ENCODE measurements around the gene WDR64. TPM values are rescaled to one million over a fixed set of nuclear protein-coding genes. Genes with fewer than 3 reads are reported as not detected.

WDR64 gene
- total and polyA plus RNA-seq, 4 donors: 0.02 to 0.70 (median 0.17) TPM

- no peaks in the 10 kb centered on the region for H3K36me3 ChIP-seq (ENCODE audit: control insufficient read depth in 4 of 4, insufficient read depth in 3 of 4, low read depth in 1 of 4, low read length in 3 of 4)
- no peaks in the 10 kb centered on the region for H3K9me3 ChIP-seq (ENCODE audit: control insufficient read depth in 4 of 4, low read length in 3 of 4)
- no peaks in the 10 kb centered on the region for H3K27me3 ChIP-seq (ENCODE audit: control insufficient read depth in 4 of 4, insufficient read depth in 4 of 4, low read length in 3 of 4)
- TF ChIP-seq FOXA1 (IDR thresholded peaks at IDR 0.05): no peak
- H3K9ac ChIP-seq (ENCODE audit: low read depth in 1 of 2, low read length in 2 of 2): no peak overlapping the region
- no peak overlapping the region for H3K4me3 ChIP-seq (ENCODE audit: low read depth in 1 of 3, low read length in 3 of 3)
- H3K4me1 ChIP-seq (ENCODE audit: control insufficient read depth in 4 of 4, insufficient read depth in 4 of 4, low read length in 3 of 4): no peaks in the 10 kb centered on the region
- DNase-seq (ENCODE audit: low spot score): no peak
- H3K27ac ChIP-seq (ENCODE audit: low read depth in 1 of 2, low read length in 2 of 2): no peak overlapping the region
- WGBS: 80% methylated on average over 20 of the region's 20 CpGs
Measured at GRCh38 chr1:241749041-241749944, 97.2 kb downstream of the WDR64 start.

GRCh38 chr1:241749945-241750695, 98.0 kb downstream of the WDR64 start:
- Histone ChIP-seq H3K9me3 (ENCODE audit: control insufficient read depth in 4 of 4, low read length in 3 of 4) (no peaks in the 10 kb centered on the region), H3K36me3 (ENCODE audit: control insufficient read depth in 4 of 4, insufficient read depth in 3 of 4, low read depth in 1 of 4, low read length in 3 of 4) (no peaks in the 10 kb centered on the region), H3K9ac (ENCODE audit: low read depth in 1 of 2, low read length in 2 of 2) (no peak overlapping the region), H3K4me1 (ENCODE audit: control insufficient read depth in 4 of 4, insufficient read depth in 4 of 4, low read length in 3 of 4) (no peaks in the 10 kb centered on the region), H3K4me3 (ENCODE audit: low read depth in 1 of 3, low read length in 3 of 3) (no peak overlapping the region), H3K27ac (ENCODE audit: low read depth in 1 of 2, low read length in 2 of 2) (no peak overlapping the region), H3K27me3 (ENCODE audit: control insufficient read depth in 4 of 4, insufficient read depth in 4 of 4, low read length in 3 of 4) (no peaks in the 10 kb centered on the region)
- 77% methylated on average over 6 of the region's 6 CpGs for WGBS
- DNase-seq (ENCODE audit: low spot score): no peak
- TF ChIP-seq TAF1 (conservative IDR thresholded peaks at IDR 0.05): no peak
- TF ChIP-seq YY1 (IDR thresholded peaks at IDR 0.05): no peak
- no peak for TF ChIP-seq NR2F2 (IDR thresholded peaks at IDR 0.05)
- TF ChIP-seq, protein P1, sequence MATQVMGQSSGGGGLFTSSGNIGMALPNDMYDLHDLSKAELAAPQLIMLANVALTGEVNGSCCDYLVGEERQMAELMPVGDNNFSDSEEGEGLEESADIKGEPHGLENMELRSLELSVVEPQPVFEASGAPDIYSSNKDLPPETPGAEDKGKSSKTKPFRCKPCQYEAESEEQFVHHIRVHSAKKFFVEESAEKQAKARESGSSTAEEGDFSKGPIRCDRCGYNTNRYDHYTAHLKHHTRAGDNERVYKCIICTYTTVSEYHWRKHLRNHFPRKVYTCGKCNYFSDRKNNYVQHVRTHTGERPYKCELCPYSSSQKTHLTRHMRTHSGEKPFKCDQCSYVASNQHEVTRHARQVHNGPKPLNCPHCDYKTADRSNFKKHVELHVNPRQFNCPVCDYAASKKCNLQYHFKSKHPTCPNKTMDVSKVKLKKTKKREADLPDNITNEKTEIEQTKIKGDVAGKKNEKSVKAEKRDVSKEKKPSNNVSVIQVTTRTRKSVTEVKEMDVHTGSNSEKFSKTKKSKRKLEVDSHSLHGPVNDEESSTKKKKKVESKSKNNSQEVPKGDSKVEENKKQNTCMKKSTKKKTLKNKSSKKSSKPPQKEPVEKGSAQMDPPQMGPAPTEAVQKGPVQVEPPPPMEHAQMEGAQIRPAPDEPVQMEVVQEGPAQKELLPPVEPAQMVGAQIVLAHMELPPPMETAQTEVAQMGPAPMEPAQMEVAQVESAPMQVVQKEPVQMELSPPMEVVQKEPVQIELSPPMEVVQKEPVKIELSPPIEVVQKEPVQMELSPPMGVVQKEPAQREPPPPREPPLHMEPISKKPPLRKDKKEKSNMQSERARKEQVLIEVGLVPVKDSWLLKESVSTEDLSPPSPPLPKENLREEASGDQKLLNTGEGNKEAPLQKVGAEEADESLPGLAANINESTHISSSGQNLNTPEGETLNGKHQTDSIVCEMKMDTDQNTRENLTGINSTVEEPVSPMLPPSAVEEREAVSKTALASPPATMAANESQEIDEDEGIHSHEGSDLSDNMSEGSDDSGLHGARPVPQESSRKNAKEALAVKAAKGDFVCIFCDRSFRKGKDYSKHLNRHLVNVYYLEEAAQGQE (IDR thresholded peaks at IDR 0.05): no peak
- no peak for TF ChIP-seq SP1 (IDR thresholded peaks at IDR 0.05)
- TF ChIP-seq GABPA (IDR thresholded peaks at IDR 0.05 in 1 of 2, conservative IDR thresholded peaks at IDR 0.05 in 1 of 2): no peak
- TF ChIP-seq, protein P2, sequence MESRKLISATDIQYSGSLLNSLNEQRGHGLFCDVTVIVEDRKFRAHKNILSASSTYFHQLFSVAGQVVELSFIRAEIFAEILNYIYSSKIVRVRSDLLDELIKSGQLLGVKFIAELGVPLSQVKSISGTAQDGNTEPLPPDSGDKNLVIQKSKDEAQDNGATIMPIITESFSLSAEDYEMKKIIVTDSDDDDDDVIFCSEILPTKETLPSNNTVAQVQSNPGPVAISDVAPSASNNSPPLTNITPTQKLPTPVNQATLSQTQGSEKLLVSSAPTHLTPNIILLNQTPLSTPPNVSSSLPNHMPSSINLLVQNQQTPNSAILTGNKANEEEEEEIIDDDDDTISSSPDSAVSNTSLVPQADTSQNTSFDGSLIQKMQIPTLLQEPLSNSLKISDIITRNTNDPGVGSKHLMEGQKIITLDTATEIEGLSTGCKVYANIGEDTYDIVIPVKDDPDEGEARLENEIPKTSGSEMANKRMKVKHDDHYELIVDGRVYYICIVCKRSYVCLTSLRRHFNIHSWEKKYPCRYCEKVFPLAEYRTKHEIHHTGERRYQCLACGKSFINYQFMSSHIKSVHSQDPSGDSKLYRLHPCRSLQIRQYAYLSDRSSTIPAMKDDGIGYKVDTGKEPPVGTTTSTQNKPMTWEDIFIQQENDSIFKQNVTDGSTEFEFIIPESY (IDR thresholded peaks at IDR 0.05): no peak
- no peak for TF ChIP-seq RXRA (IDR thresholded peaks at IDR 0.05)
- no peak for TF ChIP-seq RAD21 (IDR thresholded peaks at IDR 0.05)
- TF ChIP-seq, protein P3, sequence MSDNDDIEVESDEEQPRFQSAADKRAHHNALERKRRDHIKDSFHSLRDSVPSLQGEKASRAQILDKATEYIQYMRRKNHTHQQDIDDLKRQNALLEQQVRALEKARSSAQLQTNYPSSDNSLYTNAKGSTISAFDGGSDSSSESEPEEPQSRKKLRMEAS (IDR thresholded peaks at IDR 0.05): no peak
- TF ChIP-seq CTCF (IDR thresholded peaks at IDR 0.05; ENCODE audit: low read depth, low read length, missing input control): no peak
- no peak for TF ChIP-seq HNF4G (IDR thresholded peaks at IDR 0.05)
- no peak for TF ChIP-seq FOXA1 (IDR thresholded peaks at IDR 0.05)
- no peak for TF ChIP-seq FOXA2 (IDR thresholded peaks at IDR 0.05)
- TF ChIP-seq HNF4A (conservative IDR thresholded peaks at IDR 0.05): no peak
- TF ChIP-seq, protein P4, sequence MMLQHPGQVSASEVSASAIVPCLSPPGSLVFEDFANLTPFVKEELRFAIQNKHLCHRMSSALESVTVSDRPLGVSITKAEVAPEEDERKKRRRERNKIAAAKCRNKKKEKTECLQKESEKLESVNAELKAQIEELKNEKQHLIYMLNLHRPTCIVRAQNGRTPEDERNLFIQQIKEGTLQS (IDR thresholded peaks at IDR 0.05): no peak
- no peak for TF ChIP-seq EGR1 (IDR thresholded peaks at IDR 0.05; ENCODE audit: low read depth in 2 of 2)
- no peak for TF ChIP-seq JUND (IDR thresholded peaks at IDR 0.05)

All from liver (tissue), 9 donors.